IPS-11a (cell line): ENCODE measurements around the gene HS2ST1.
"Not testable (repeated sequence)": the region's sequence is repeated elsewhere in the genome, so short reads cannot be mapped to it uniquely, and the experiment has no call there.

Experiments
- H3K4me3 ChIP-seq: one replicate; pipeline ENCODE4 v1.5.1; 2013; ENCODE audit warnings: low read depth, low read length, control low read depth

Gene HS2ST1

GRCh38 chr1:86965012-86965826, 50.8 kb downstream of the HS2ST1 start:
- no peak overlapping the region for H3K4me3 ChIP-seq

- H3K4me3 ChIP-seq: no peak overlapping the region
These were observed 51.4 kb downstream of the HS2ST1 start for GRCh38 chr1:86965827-86966182.

GRCh38 chr1:86970938-86971337, 56.5 kb downstream of the HS2ST1 start:
- H3K4me3 ChIP-seq: no peak overlapping the region

GRCh38 chr1:86971778-86972177, 57.3 kb downstream of the HS2ST1 start:
- no peak overlapping the region for H3K4me3 ChIP-seq

GRCh38 chr1:86972262-86972661, 57.8 kb downstream of the HS2ST1 start:
- no peak overlapping the region for H3K4me3 ChIP-seq

GRCh38 chr1:86975993-86976550, 61.6 kb downstream of the HS2ST1 start:
- H3K4me3 ChIP-seq: no peak overlapping the region

GRCh38 chr1:86976664-86977063, 62.2 kb downstream of the HS2ST1 start:
- no peak overlapping the region for H3K4me3 ChIP-seq

- H3K4me3 ChIP-seq: no peak overlapping the region
These were observed 67.2 kb downstream of the HS2ST1 start for GRCh38 chr1:86981482-86982213.

- H3K4me3 ChIP-seq: not testable (repeated sequence)
These were observed 69.2 kb downstream of the HS2ST1 start for GRCh38 chr1:86983677-86984076.

GRCh38 chr1:86987446-86987845, 73.0 kb downstream of the HS2ST1 start:
- H3K4me3 ChIP-seq: no peak overlapping the region

- no peak overlapping the region for H3K4me3 ChIP-seq
These were observed 74.4 kb downstream of the HS2ST1 start for GRCh38 chr1:86988835-86989234.

- not testable (repeated sequence) for H3K4me3 ChIP-seq
These were observed 75.3 kb downstream of the HS2ST1 start for GRCh38 chr1:86989690-86990089.

GRCh38 chr1:86990826-86991225, 76.4 kb downstream of the HS2ST1 start:
- H3K4me3 ChIP-seq: no peak overlapping the region

- H3K4me3 ChIP-seq: no peak overlapping the region
These were observed 77.2 kb downstream of the HS2ST1 start for GRCh38 chr1:86991549-86992186.

GRCh38 chr1:86992861-86993260, 78.4 kb downstream of the HS2ST1 start:
- no peak overlapping the region for H3K4me3 ChIP-seq

GRCh38 chr1:86993269-86993985, 79.0 kb downstream of the HS2ST1 start:
- H3K4me3 ChIP-seq: no peak overlapping the region

GRCh38 chr1:86994061-86994460, 79.6 kb downstream of the HS2ST1 start:
- no peak overlapping the region for H3K4me3 ChIP-seq

- no peak overlapping the region for H3K4me3 ChIP-seq
These were observed 83.1 kb downstream of the HS2ST1 start for GRCh38 chr1:86997538-86997937.

- H3K4me3 ChIP-seq: no peak overlapping the region
These were observed 83.8 kb downstream of the HS2ST1 start for GRCh38 chr1:86998280-86998679.

- no peak overlapping the region for H3K4me3 ChIP-seq
These were observed 84.3 kb downstream of the HS2ST1 start for GRCh38 chr1:86998727-86999126.

- H3K4me3 ChIP-seq: no peak overlapping the region
These were observed 86.0 kb downstream of the HS2ST1 start for GRCh38 chr1:87000460-87000859.
